ENCODE measurements around the gene TNNI3K.

TNNI3K gene

GRCh38 chr1:74425676-74426075 is 190.5 kb downstream of the TNNI3K start:
- no peak overlapping the region for H3K27ac ChIP-seq
- H3K4me3 ChIP-seq = no peak overlapping the region

GRCh38 chr1:74426208-74426937 is 191.2 kb downstream of the TNNI3K start:
- no peak overlapping the region for H3K4me3 ChIP-seq
- no peak overlapping the region for H3K27ac ChIP-seq

- no peak overlapping the region for H3K27ac ChIP-seq
- H3K4me3 ChIP-seq = no peak overlapping the region
Observed at GRCh38 chr1:74427681-74428080, 192.5 kb downstream of the TNNI3K start.

GRCh38 chr1:74429580-74429979 is 194.4 kb downstream of the TNNI3K start:
- Histone ChIP-seq H3K27ac (no peak overlapping the region), H3K4me3 (no peak overlapping the region)

- Histone ChIP-seq H3K4me3 (no peak overlapping the region), H3K27ac (no peak overlapping the region)
Observed at GRCh38 chr1:74430342-74430934, 195.3 kb downstream of the TNNI3K start.

- Histone ChIP-seq H3K27ac (no peak overlapping the region), H3K4me3 (no peak overlapping the region)
Observed at GRCh38 chr1:74431531-74431930, 196.3 kb downstream of the TNNI3K start.

- Histone ChIP-seq H3K27ac (no peak overlapping the region), H3K4me3 (no peak overlapping the region)
Observed at GRCh38 chr1:74432325-74432724, 197.1 kb downstream of the TNNI3K start.

- no peak overlapping the region for H3K27ac ChIP-seq
- H3K4me3 ChIP-seq = no peak overlapping the region
Observed at GRCh38 chr1:74434321-74434720, 199.1 kb downstream of the TNNI3K start.

- Histone ChIP-seq H3K4me3 (no peak overlapping the region), H3K27ac (no peak overlapping the region)
Observed at GRCh38 chr1:74436078-74436477, 200.9 kb downstream of the TNNI3K start.

- no peak overlapping the region for H3K4me3 ChIP-seq
- H3K27ac ChIP-seq = no peak overlapping the region
Observed at GRCh38 chr1:74437035-74437434, 201.8 kb downstream of the TNNI3K start.

- H3K27ac ChIP-seq = no peak overlapping the region
- H3K4me3 ChIP-seq = no peak overlapping the region
Observed at GRCh38 chr1:74452035-74452434, 216.8 kb downstream of the TNNI3K start.

- Histone ChIP-seq H3K27ac (no peak overlapping the region), H3K4me3 (no peak overlapping the region)
Observed at GRCh38 chr1:74453277-74453676, 218.1 kb downstream of the TNNI3K start.

GRCh38 chr1:74455390-74455789 is 220.2 kb downstream of the TNNI3K start:
- H3K27ac ChIP-seq = no peak overlapping the region
- no peak overlapping the region for H3K4me3 ChIP-seq

GRCh38 chr1:74457253-74457652 is 222.1 kb downstream of the TNNI3K start:
- no peak overlapping the region for H3K4me3 ChIP-seq

GRCh38 chr1:74463333-74463988 is 228.3 kb downstream of the TNNI3K start:
- H3K4me3 ChIP-seq = no peak overlapping the region
- peak overlapping the region in 1 of 21 experiments; percentile 36 for H3K27ac ChIP-seq

More at GRCh38 chr1:74457253-74457652, 222.1 kb downstream of the TNNI3K start:
- H3K27ac ChIP-seq = no peak overlapping the region

- peak overlapping the region in 1 of 21 experiments; percentile 36 for H3K27ac ChIP-seq
- no peak overlapping the region for H3K4me3 ChIP-seq
Observed at GRCh38 chr1:74464037-74464436, 228.8 kb downstream of the TNNI3K start.

GRCh38 chr1:74465193-74465681 is 230.1 kb downstream of the TNNI3K start:
- H3K27ac ChIP-seq = no peak overlapping the region
- no peak overlapping the region for H3K4me3 ChIP-seq

- Histone ChIP-seq H3K27ac (no peak overlapping the region), H3K4me3 (no peak overlapping the region)
Observed at GRCh38 chr1:74467786-74468377, 232.7 kb downstream of the TNNI3K start.

- Histone ChIP-seq H3K4me3 (no peak overlapping the region), H3K27ac (no peak overlapping the region)
Observed at GRCh38 chr1:74468982-74469603, 233.9 kb downstream of the TNNI3K start.

- no peak overlapping the region for H3K4me3 ChIP-seq
Observed at GRCh38 chr1:74470251-74470650, 235.1 kb downstream of the TNNI3K start.

More at GRCh38 chr1:74470251-74470650, 235.1 kb downstream of the TNNI3K start:
- H3K27ac ChIP-seq = no peak overlapping the region

All from skin epidermis (tissue), 12 donors.